ENCODE data around the gene PRSS1. TPM values are rescaled to one million over a fixed set of nuclear protein-coding genes. Genes with fewer than 3 reads are reported as not detected.

Gene PRSS1
- total and polyA plus RNA-seq, 2 of the 8 experiments (the other 6 are each of a cell fraction or from before 2014, with no cell fraction given): 0.09 TPM; not detected in 1

GRCh38 chr7:142772051-142772450 lies 22.8 kb downstream of the PRSS1 start (continued):
- TF ChIP-seq CHD7 (IDR thresholded peaks at IDR 0.05; ENCODE audit: insufficient replicate concordance, low read length): no peak
- TF ChIP-seq, protein P1, sequence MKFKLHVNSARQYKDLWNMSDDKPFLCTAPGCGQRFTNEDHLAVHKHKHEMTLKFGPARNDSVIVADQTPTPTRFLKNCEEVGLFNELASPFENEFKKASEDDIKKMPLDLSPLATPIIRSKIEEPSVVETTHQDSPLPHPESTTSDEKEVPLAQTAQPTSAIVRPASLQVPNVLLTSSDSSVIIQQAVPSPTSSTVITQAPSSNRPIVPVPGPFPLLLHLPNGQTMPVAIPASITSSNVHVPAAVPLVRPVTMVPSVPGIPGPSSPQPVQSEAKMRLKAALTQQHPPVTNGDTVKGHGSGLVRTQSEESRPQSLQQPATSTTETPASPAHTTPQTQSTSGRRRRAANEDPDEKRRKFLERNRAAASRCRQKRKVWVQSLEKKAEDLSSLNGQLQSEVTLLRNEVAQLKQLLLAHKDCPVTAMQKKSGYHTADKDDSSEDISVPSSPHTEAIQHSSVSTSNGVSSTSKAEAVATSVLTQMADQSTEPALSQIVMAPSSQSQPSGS (IDR thresholded peaks at IDR 0.05; ENCODE audit: low read length): no peak
- TF ChIP-seq SP1 (IDR thresholded peaks at IDR 0.05; ENCODE audit: low read depth, low read length): no peak
- no peak for TF ChIP-seq EGR1 (IDR thresholded peaks at IDR 0.05; ENCODE audit: borderline replicate concordance, low read depth, low read length)
- TF ChIP-seq POLR2AphosphoS5 (IDR thresholded peaks at IDR 0.05; ENCODE audit: low read depth, low read length): no peak
- no peak for TF ChIP-seq ASH2L (IDR thresholded peaks at IDR 0.05; ENCODE audit: low read length)
- TF ChIP-seq SUZ12 (IDR thresholded peaks at IDR 0.05; ENCODE audit: low read length): no peak
- TF ChIP-seq TCF12 (IDR thresholded peaks at IDR 0.05; ENCODE audit: low read depth, low read length): no peak
- TF ChIP-seq RXRA (IDR thresholded peaks at IDR 0.05; ENCODE audit: insufficient read depth, low read depth, low read length): no peak

Data from H1 (cell line).